Ovary (tissue), 9 donors: ENCODE data around the gene SIAH3. TPM values are rescaled to one million over a fixed set of nuclear protein-coding genes. Genes with fewer than 3 reads are reported as not detected.

Source experiments
- DNase-seq, 5 donors: peaks; one replicate each; pipeline ENCODE4 v3.0.0-alpha.2; 2019 to 2020
- H3K27ac ChIP-seq, 2 donors: fragments of 200-600 bp; one replicate each; pipeline versions ENCODE4 v1.5.1 to v1.8.0; 2019 to 2022
- H3K27me3 ChIP-seq: fragments of 200-600 bp; one replicate; pipeline ENCODE4 v1.8.0; 2022
- H3K36me3 ChIP-seq: fragments of 200-600 bp; sonication (generic); one replicate; pipeline ENCODE4 v1.5.1; 2019
- H3K4me1 ChIP-seq: one replicate; pipeline ENCODE4 v1.8.1; 2013; ENCODE audit warnings: mild to moderate bottlenecking, moderate library complexity; ENCODE audit not compliant: insufficient read depth
- H3K4me3 ChIP-seq: fragments of 200-600 bp; sonication (generic); one replicate; pipeline ENCODE4 v1.5.1; 2017
- H3K9me3 ChIP-seq, 2 donors: fragments of 200-600 bp in 1 of 2; sonication (generic) in 1 of 2; one replicate each; pipeline versions ENCODE4 v1.5.1 to v1.8.1; 2013 to 2019; ENCODE audit warnings: mild to moderate bottlenecking in 1 of 2, moderate library complexity in 1 of 2
- EP300 ChIP-seq: sonication (generic); formaldehyde crosslinking; IDR thresholded peaks from one replicate; pipeline ENCODE4 v1.6.1; 2017; ENCODE audit warnings: antibody characterized with exemption
- POLR2A ChIP-seq: fragments of 450-650 bp; IDR thresholded peaks from one replicate; pipeline ENCODE4 v1.6.1; 2017; ENCODE audit warnings: antibody characterized with exemption, mild to moderate bottlenecking, moderate library complexity
- WGBS, 3 donors: extraction: QIAGEN DNeasy Blood & Tissue Kit in 1 of 3; methylation state at CpG; one replicate each; pipeline versions ENCODE4 v1.1.5 to v1.1.7; 2013 to 2017; 5-methylcytosine and 5-hydroxymethylcytosine counted together
- intact Hi-C, 4 donors: fragments of 100-400 bp; cut with DNase I; formaldehyde crosslinking; loops; one replicate each; pipeline versions ENCODE4 v1.11.0 to v1.15.1; 2022 to 2023
- polyA plus RNA-seq, 2 donors: library from polyadenylated mRNA; stranded (reverse); fragments of 200-250 nt in 1 of 2; fragments of 350-450 nt in 1 of 2; fragmentation: Illumina TruSeq in 1 of 2; extraction: RNeasy Lipid Tissue Mini Kit (QIAGEN cat#74804) in 1 of 2; gene quantifications; one replicate each; pipeline ENCODE4 v1.2.3, GENCODE V29; 2013 to 2014
- total RNA-seq, 7 donors: library from RNA; depleted of rRNA in 2 of 7; stranded (reverse); fragments of >200 nt in 2 of 7; fragmentation: NEBNext Ultra II Directional in 3 of 7; extraction: Animal tissue kit (Norgen Biotek cat#: 25700) in 3 of 7; gene quantifications; one replicate each; pipeline versions ENCODE4 v1.1.0 to v1.2.4, GENCODE V29; 2016 to 2023
- TF ChIP-seq, protein P1 (sequence below), 3 donors: fragments of 450-650 bp in 2 of 3; fragments of 200-600 bp in 1 of 3; IDR thresholded peaks; one replicate each; pipeline versions ENCODE4 v1.5.1 to v1.8.0; 2016 to 2022; ENCODE audit warnings: antibody characterized with exemption in 3 of 3, mild to moderate bottlenecking in 1 of 3
- donor health status: DM: no; HTN: no; CAD: no; lungs with moderate emphysema.
- donor health status: DM: no; HTN: no; CAD: no.
- donor health status: Bipolar disorder and iron deficiency.
- donor health status: DM: yes; HTN: yes; CAD: no.
- donor health status: DM: no; HTN: no; CAD: no.
- donor health status: DM: yes; HTN: yes; CAD: no.

The SIAH3 gene
- total and polyA plus RNA-seq, 9 donors: 0.01 to 2.3 (median 0.24) TPM; not detected in 2

GRCh38 chr13:45747071-45747470, 104.5 kb downstream of the SIAH3 start:
- no peaks in the 10 kb centered on the region for H3K9me3 ChIP-seq
- H3K27ac ChIP-seq: no peak overlapping the region
- no peak for DNase-seq
- 66 to 87% (median 84%) methylated on average over 2 of the region's 2 CpGs for WGBS, 3 donors
- H3K4me1 ChIP-seq: no peaks in the 10 kb centered on the region
- TF ChIP-seq, protein P1, sequence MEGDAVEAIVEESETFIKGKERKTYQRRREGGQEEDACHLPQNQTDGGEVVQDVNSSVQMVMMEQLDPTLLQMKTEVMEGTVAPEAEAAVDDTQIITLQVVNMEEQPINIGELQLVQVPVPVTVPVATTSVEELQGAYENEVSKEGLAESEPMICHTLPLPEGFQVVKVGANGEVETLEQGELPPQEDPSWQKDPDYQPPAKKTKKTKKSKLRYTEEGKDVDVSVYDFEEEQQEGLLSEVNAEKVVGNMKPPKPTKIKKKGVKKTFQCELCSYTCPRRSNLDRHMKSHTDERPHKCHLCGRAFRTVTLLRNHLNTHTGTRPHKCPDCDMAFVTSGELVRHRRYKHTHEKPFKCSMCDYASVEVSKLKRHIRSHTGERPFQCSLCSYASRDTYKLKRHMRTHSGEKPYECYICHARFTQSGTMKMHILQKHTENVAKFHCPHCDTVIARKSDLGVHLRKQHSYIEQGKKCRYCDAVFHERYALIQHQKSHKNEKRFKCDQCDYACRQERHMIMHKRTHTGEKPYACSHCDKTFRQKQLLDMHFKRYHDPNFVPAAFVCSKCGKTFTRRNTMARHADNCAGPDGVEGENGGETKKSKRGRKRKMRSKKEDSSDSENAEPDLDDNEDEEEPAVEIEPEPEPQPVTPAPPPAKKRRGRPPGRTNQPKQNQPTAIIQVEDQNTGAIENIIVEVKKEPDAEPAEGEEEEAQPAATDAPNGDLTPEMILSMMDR (IDR thresholded peaks at IDR 0.05): no peak
- no peak for TF ChIP-seq EP300
- TF ChIP-seq POLR2A: no peak
- H3K36me3 ChIP-seq: no peaks in the 10 kb centered on the region
- H3K27me3 ChIP-seq: no peaks in the 10 kb centered on the region
- intact Hi-C loops: no loop called here
- no peak overlapping the region for H3K4me3 ChIP-seq

GRCh38 chr13:45744979-45745378, 106.6 kb downstream of the SIAH3 start:
- Histone ChIP-seq H3K4me3 (no peak overlapping the region), H3K9me3 (no peaks in the 10 kb centered on the region), H3K27me3 (no peaks in the 10 kb centered on the region), H3K27ac (no peak overlapping the region), H3K4me1 (no peaks in the 10 kb centered on the region), H3K36me3 (no peaks in the 10 kb centered on the region)
- WGBS, 3 donors: 70 to 78% (median 76%) methylated on average over 3 of the region's 3 CpGs
- TF ChIP-seq EP300 (no peak), POLR2A (no peak)
- TF ChIP-seq, protein P1 (IDR thresholded peaks at IDR 0.05): no peak
- intact Hi-C loops: no loop called here
- no peak for DNase-seq

DNA sequence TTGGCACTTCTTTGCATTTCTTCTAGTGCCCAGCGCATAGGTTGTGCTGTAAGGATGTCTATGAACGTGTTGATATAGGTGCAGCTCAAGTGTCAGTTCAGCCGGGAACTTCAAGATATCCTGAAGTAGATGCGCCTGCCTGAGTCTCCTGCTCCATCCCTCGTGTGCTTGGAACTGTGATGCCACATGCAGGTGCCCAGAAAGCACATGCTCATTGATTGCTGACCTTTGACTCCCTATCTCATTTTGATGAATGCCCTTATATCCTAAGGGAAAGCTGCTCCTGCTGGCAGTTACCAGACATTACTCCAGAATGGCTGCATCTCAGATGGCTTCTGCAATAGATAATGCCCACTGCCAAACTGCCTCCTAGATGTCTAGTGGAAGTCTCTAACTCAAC, 108.6 kb downstream of the SIAH3 start:
- H3K36me3 ChIP-seq: no peaks in the 10 kb centered on the region
- no peak for DNase-seq
- H3K4me3 ChIP-seq: no peak overlapping the region
- no peak overlapping the region for H3K27ac ChIP-seq
- H3K9me3 ChIP-seq: no peaks in the 10 kb centered on the region
- TF ChIP-seq EP300 (no peak), POLR2A (no peak)
- TF ChIP-seq, protein P1 (IDR thresholded peaks at IDR 0.05): no peak
- H3K27me3 ChIP-seq: no peaks in the 10 kb centered on the region
- WGBS, 3 donors: 78 to 91% (median 85%) methylated on average over 5 of the region's 5 CpGs
- H3K4me1 ChIP-seq: no peaks in the 10 kb centered on the region
- intact Hi-C loops: no loop called here

DNA sequence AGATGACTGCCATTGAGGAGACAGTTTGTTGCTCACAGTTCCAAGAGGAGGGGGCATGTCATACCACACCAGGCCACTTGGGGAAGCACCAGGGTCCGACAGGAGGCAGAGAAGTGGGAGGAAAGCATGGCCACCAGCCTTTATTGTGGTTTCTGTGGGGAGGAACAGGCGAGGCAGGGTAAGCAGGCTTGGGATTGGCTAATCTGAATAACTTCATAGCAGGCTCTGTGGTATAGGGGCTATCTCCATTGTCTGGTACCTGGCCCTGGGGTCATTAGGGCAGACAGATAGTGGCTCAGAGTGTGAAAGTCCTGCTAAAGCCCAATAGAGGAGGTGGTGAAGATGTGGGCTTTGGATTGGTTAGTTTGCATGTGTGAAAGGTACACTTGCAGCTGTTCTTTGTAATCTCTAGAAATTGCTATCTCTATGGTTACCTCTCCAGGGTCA, 114.0 kb downstream of the SIAH3 start:
- H3K27ac ChIP-seq: no peak overlapping the region
- DNase-seq: no peak
- H3K4me3 ChIP-seq: no peak overlapping the region
- H3K4me1 ChIP-seq: no peaks in the 10 kb centered on the region
- TF ChIP-seq POLR2A: no peak
- TF ChIP-seq EP300: no peak
- TF ChIP-seq, protein P1 (IDR thresholded peaks at IDR 0.05): no peak
- 25 to 44% (median 40%) methylated on average over 2 of the region's 2 CpGs for WGBS, 3 donors
- H3K36me3 ChIP-seq: no peaks in the 10 kb centered on the region
- intact Hi-C loops: no loop called here
- H3K27me3 ChIP-seq: no peaks in the 10 kb centered on the region
- no peaks in the 10 kb centered on the region for H3K9me3 ChIP-seq
